RWPE2 (cell line): Measurements from ENCODE around the gene ALG12.

Experiments used
- ATAC-seq: fragments of 200-7000 bp; cut with Tn5 transposase; 3 replicates; pipeline ENCODE4 v1.9.1; 2021; ENCODE audit warnings: low read depth
- DNase-seq: peaks from one replicate; pipeline ENCODE4 v3.0.0-alpha.2; 2020; ENCODE audit warnings: low spot score
- H3K27ac ChIP-seq: fragments of 450-650 bp; 2 replicates; pipeline ENCODE4 v1.5.1; 2017; ENCODE audit warnings: mild to moderate bottlenecking; ENCODE audit not compliant: poor library complexity, severe bottlenecking
- H3K27me3 ChIP-seq: fragments of 250-450 bp; sonication (Bioruptor Pico); 2 replicates; pipeline ENCODE4 v1.5.1; 2021; ENCODE audit warnings: mild to moderate bottlenecking, moderate library complexity; ENCODE audit not compliant: insufficient read depth, poor library complexity, severe bottlenecking
- H3K36me3 ChIP-seq: fragments of 250-450 bp; sonication (Bioruptor Pico); 2 replicates; pipeline ENCODE4 v1.5.1; 2020; ENCODE audit warnings: low read depth, mild to moderate bottlenecking, moderate library complexity
- H3K4me1 ChIP-seq: fragments of 250-450 bp; sonication (Bioruptor Pico); 2 replicates; pipeline ENCODE4 v1.5.1; 2021; ENCODE audit warnings: mild to moderate bottlenecking, moderate library complexity; ENCODE audit not compliant: insufficient read depth, poor library complexity, severe bottlenecking
- H3K4me3 ChIP-seq: fragments of 250-450 bp; sonication (Bioruptor Pico); 2 replicates; pipeline ENCODE4 v1.5.1; 2021; ENCODE audit warnings: mild to moderate bottlenecking, moderate library complexity; ENCODE audit not compliant: severe bottlenecking
- H3K9me3 ChIP-seq: fragments of 250-450 bp; sonication (Bioruptor Pico); 2 replicates; pipeline ENCODE4 v1.5.1; 2021; ENCODE audit warnings: mild to moderate bottlenecking, moderate library complexity; ENCODE audit not compliant: severe bottlenecking
- CTCF ChIP-seq: fragments of 450-650 bp; IDR thresholded peaks from one replicate; pipeline ENCODE4 v1.5.1; 2017; ENCODE audit warnings: mild to moderate bottlenecking, moderate library complexity; ENCODE audit not compliant: poor library complexity, severe bottlenecking

The ALG12 gene

GRCh38 chr22:49850959-49851802 is 67.1 kb downstream of the ALG12 start:
- H3K36me3 ChIP-seq, result no peaks in the 10 kb centered on the region
- no peaks in the 10 kb centered on the region for H3K9me3 ChIP-seq
- no peak for DNase-seq
- H3K27me3 ChIP-seq, result peaks cover 45% of the 10 kb centered on the region
- no peak for ATAC-seq
- no peak overlapping the region for H3K4me3 ChIP-seq
- H3K27ac ChIP-seq, result no peak overlapping the region
- no peak for TF ChIP-seq CTCF
- H3K4me1 ChIP-seq, result no peaks in the 10 kb centered on the region
